Lower lobe of right lung (tissue), 2 donors: ENCODE data around the gene COL23A1. TPM values are rescaled to one million over a fixed set of nuclear protein-coding genes. Genes with fewer than 3 reads are reported as not detected.

Experiments
- ATAC-seq, 2 donors: fragments of 200-7000 bp; cut with Tn5 transposase; one replicate each; pipeline ENCODE4 v1.9.1; 2020 to 2022; ENCODE audit warnings: mild to moderate bottlenecking in 2 of 2, moderate library complexity in 2 of 2
- DNase-seq: peaks from one replicate; pipeline ENCODE4 v3.0.0-alpha.2; 2020
- H3K27ac ChIP-seq: fragments of 200-600 bp; one replicate; pipeline ENCODE4 v1.8.0; 2022
- H3K27me3 ChIP-seq: fragments of 200-600 bp; one replicate; pipeline ENCODE4 v1.8.0; 2022; ENCODE audit warnings: low read depth
- H3K36me3 ChIP-seq: fragments of 200-600 bp; one replicate; pipeline ENCODE4 v1.8.0; 2022; ENCODE audit warnings: mild to moderate bottlenecking
- H3K4me1 ChIP-seq: fragments of 200-600 bp; one replicate; pipeline ENCODE4 v1.8.0; 2022
- H3K4me3 ChIP-seq: fragments of 200-600 bp; one replicate; pipeline ENCODE4 v1.8.0; 2022; ENCODE audit warnings: mild to moderate bottlenecking
- H3K9me3 ChIP-seq: fragments of 200-600 bp; one replicate; pipeline ENCODE4 v1.8.0; 2022
- intact Hi-C: fragments of 100-400 bp; cut with DNase I; formaldehyde crosslinking; loops from one replicate; pipeline ENCODE4 v1.11.0; 2022
- total RNA-seq: library from RNA; stranded (reverse); fragmentation: NEBNext Ultra II Directional; extraction: Animal tissue kit (Norgen Biotek cat#: 25700); gene quantifications from one replicate; pipeline ENCODE4 v1.2.1, GENCODE V29; 2021
- TF ChIP-seq, protein P1 (sequence below): fragments of 200-600 bp; IDR thresholded peaks from one replicate; pipeline ENCODE4 v1.8.0; 2022; ENCODE audit warnings: antibody characterized with exemption, mild to moderate bottlenecking
- donor health status: DM: no; HTN: yes; CAD: no; lungs with severe emphysema.

Gene COL23A1
- total RNA-seq, 1 donor from 2014 or later = 1.2 TPM

DNA sequence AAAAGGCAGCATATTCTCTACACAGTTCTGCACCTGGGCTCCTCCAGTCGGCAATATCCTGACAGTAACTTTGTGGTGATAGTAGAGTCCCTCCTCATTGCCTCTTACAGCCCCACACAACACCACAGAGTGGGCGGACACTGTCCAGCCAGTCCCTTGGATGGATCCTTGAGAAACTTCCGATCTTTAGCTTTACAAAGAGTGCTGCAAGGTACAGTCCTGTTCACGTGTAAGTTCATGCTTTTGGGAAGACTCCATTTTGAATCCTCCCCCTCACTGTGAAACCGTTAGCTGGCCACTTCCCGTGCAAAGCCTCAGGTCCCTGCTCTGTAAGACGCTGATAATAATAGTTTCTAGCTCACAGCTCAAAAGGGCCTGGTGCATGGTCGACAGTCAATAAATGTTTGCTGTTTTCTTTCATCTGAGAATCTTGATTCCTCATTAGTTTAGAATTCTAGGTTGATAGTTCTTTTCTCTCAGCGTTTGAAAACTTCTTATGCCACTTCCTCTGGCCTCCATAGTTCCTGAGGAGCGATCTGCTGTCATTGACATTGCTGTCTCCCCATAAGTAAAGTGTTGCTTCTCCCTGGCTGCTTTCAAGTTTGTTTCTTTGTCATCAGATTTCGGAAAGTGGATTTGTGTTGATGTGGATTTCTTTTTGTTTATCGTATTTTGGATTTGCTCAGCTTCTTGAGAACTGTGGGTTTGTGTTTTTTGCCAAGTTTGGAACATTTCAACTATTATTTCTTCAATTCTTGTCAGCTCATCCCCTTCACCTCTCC is 82.9 kb downstream of the COL23A1 start:
- ATAC-seq = no peak
- Histone ChIP-seq H3K36me3 (no peaks in the 10 kb centered on the region), H3K27me3 (no peaks in the 10 kb centered on the region), H3K9me3 (peaks cover 7% of the 10 kb centered on the region), H3K27ac (no peak overlapping the region), H3K4me3 (no peak overlapping the region), H3K4me1 (no peaks in the 10 kb centered on the region)
- no peak for DNase-seq
- intact Hi-C loops = no loop called here
- TF ChIP-seq, protein P1, sequence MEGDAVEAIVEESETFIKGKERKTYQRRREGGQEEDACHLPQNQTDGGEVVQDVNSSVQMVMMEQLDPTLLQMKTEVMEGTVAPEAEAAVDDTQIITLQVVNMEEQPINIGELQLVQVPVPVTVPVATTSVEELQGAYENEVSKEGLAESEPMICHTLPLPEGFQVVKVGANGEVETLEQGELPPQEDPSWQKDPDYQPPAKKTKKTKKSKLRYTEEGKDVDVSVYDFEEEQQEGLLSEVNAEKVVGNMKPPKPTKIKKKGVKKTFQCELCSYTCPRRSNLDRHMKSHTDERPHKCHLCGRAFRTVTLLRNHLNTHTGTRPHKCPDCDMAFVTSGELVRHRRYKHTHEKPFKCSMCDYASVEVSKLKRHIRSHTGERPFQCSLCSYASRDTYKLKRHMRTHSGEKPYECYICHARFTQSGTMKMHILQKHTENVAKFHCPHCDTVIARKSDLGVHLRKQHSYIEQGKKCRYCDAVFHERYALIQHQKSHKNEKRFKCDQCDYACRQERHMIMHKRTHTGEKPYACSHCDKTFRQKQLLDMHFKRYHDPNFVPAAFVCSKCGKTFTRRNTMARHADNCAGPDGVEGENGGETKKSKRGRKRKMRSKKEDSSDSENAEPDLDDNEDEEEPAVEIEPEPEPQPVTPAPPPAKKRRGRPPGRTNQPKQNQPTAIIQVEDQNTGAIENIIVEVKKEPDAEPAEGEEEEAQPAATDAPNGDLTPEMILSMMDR = no peak

DNA sequence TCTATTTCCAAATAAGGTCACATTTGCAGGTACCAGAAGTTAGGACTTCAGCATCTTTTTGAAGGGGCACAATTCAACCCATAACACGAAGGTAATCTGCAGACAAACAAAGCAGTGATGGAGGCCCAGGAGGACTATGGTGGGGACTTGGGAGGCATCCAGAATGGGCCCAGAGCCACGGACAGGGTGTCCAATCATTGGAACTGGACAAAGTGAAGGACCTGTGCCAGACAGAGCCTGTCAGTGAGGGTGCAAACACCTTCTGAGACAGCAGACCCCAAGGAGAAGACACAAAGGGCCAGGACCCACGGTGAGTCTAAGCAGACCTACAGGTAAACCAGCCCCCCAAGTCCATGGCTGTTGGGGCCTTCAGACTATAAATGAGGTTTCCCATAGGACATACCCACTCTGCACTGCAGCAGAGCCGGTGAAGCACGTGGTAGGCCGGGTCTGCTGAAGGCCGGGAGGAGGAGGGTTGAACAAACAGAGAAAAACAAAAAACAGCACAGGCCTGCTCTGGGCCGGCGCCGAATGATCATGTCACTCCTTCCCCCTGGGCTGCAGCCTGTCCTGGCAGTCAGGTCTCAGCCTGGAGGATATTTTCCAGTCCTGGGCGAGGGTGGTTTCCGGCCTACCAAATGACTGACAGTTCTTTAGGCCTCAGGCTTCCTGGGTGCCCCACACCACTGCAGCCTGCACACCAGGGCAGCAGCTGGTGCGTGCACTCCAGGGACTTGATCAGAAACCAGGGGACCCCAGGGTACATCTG is 84.4 kb downstream of the COL23A1 start:
- Histone ChIP-seq H3K4me1 (no peaks in the 10 kb centered on the region), H3K9me3 (peaks cover 7% of the 10 kb centered on the region), H3K4me3 (no peak overlapping the region), H3K27me3 (no peaks in the 10 kb centered on the region), H3K36me3 (no peaks in the 10 kb centered on the region), H3K27ac (no peak overlapping the region)
- DNase-seq (no peak), ATAC-seq (peak in 1 of 2 donors; percentile 9)
- TF ChIP-seq, protein P1 = no peak
- intact Hi-C loops = no loop called here

DNA sequence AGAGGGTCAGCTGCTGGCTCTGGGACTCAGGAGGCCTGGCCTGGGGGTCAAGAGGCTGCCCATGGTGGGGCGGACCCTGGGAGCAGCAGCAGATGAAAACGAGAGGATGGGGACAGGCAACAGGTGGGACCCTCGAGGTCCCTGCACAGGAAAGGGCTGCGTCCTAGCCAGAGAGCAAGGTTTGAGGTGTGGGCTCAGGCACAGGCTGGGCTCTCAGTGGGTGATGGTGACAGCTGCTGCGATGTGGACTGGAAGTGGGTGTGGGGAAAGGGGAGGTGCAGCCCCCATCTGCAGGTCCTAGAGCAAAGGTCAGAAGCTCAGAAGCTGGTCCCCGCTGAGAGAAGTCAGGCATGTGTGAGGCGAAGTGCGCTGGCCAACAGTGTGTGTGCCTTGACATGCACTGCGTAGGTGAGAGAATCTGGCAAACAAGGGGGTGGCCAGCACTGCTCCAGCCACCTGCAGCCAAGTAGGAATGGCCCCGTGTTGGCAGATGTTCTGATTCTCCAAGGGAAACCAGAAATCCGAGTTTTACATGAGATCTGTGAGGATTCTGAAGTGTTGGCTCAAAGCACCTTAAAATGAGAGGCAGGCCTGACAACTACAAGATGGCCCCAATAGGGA is 85.7 kb downstream of the COL23A1 start:
- intact Hi-C loops = no loop called here
- H3K4me1 ChIP-seq = no peaks in the 10 kb centered on the region
- DNase-seq = no peak
- H3K36me3 ChIP-seq = no peaks in the 10 kb centered on the region
- ATAC-seq = no peak
- no peaks in the 10 kb centered on the region for H3K27me3 ChIP-seq
- H3K4me3 ChIP-seq = no peak overlapping the region
- H3K27ac ChIP-seq = no peak overlapping the region
- TF ChIP-seq, protein P1 = no peak
- peaks cover 7% of the 10 kb centered on the region for H3K9me3 ChIP-seq

DNA sequence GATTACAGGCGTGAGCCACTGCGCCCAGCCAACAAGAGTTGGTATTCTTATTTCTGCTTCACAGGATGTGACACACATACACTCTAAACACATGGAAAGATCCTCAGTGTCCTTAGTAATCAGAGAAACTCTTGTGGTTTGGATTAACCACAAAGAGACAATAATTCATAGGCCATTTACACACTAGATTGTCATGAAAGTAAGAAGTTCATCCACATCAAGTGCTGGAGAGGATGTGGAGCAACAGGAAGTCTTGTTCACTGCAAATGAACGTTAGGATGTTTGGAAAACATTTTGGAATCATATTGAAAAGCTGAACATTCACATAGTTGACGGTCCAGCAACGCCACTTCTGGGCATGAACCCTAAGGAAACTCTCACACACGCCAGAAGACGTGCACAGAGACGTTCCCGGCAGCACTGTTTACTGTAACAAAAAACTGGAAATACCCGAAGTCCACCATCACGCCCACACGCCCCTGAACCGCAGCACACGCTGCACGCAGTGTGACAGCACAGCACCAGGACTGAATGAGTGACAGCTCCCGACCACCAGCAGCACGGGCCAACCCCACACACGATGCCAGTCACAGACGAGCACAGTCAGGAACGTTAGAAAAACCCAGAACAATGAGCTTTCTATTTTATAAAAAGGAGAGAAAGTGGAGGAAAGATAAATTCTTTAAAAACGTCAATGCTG is 87.6 kb downstream of the COL23A1 start:
- Histone ChIP-seq H3K27ac (no peak overlapping the region), H3K9me3 (peaks cover 4% of the 10 kb centered on the region), H3K4me1 (no peaks in the 10 kb centered on the region), H3K36me3 (no peaks in the 10 kb centered on the region), H3K4me3 (no peak overlapping the region), H3K27me3 (no peaks in the 10 kb centered on the region)
- TF ChIP-seq, protein P1 = no peak
- DNase-seq = no peak
- intact Hi-C loops = no loop called here
- ATAC-seq = no peak

DNA sequence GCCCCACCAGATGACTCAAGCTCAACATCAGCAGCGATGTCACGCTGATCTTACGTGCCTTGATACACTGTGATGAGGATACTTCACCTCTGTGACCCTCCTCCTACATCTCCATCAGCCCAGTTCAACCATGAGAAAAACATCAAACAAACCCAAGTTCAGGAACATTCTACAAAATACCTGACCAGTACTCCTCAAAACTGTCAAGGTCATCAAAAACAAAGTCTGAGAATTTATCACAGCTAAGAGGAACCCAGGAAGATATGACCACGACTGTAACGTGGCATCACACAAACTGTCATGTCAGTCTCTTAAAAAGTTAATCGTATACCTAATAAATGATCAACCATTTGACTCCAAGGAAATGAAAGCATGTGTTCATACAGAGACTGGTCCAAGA is 90.8 kb downstream of the COL23A1 start:
- no peak for DNase-seq

More for the DNA sequence above, 90.8 kb downstream of the COL23A1 start:
- Histone ChIP-seq H3K27ac (no peak overlapping the region), H3K27me3 (no peaks in the 10 kb centered on the region), H3K4me1 (no peaks in the 10 kb centered on the region), H3K36me3 (no peaks in the 10 kb centered on the region), H3K4me3 (no peak overlapping the region), H3K9me3 (no peaks in the 10 kb centered on the region)
- TF ChIP-seq, protein P1 = no peak
- no peak for ATAC-seq
- intact Hi-C loops = no loop called here
